GM12873 (cell line): ENCODE results near the gene POFUT2.

Experiments
- TF ChIP-seq, protein P1 (sequence below): IDR thresholded peaks from 2 replicates; pipeline ENCODE4 v1.5.1; 2012; ENCODE audit warnings: low read depth, mild to moderate bottlenecking, moderate library complexity, low read length, control low read depth; ENCODE audit not compliant: insufficient read depth; ENCODE audit errors: missing control alignments

The POFUT2 gene

DNA sequence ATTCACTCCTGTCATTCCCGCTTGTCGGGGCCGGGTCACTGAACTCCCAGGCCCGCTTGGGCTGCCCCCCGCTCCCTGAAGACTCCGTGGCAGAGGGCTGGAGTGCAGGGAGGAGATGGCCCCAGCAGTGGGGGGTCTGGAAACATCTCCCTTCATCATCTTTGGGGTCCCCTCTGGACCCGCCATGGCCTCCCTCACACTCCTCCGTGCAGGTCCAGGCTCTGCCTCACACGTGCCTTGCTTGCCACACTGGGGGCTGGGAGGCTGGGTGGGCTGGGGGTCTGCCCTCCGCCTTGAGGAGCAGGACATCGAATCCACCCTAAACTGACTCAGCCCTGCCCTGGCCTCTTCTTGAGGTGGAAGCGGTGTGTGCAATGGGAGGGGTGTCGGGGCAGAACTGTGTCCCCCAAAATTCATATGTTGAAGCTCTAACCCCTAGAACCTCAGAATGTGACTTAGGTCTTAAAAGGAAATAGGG lies 35.2 kb downstream of the POFUT2 start:
- TF ChIP-seq, protein P1, sequence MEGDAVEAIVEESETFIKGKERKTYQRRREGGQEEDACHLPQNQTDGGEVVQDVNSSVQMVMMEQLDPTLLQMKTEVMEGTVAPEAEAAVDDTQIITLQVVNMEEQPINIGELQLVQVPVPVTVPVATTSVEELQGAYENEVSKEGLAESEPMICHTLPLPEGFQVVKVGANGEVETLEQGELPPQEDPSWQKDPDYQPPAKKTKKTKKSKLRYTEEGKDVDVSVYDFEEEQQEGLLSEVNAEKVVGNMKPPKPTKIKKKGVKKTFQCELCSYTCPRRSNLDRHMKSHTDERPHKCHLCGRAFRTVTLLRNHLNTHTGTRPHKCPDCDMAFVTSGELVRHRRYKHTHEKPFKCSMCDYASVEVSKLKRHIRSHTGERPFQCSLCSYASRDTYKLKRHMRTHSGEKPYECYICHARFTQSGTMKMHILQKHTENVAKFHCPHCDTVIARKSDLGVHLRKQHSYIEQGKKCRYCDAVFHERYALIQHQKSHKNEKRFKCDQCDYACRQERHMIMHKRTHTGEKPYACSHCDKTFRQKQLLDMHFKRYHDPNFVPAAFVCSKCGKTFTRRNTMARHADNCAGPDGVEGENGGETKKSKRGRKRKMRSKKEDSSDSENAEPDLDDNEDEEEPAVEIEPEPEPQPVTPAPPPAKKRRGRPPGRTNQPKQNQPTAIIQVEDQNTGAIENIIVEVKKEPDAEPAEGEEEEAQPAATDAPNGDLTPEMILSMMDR, result no peak

DNA sequence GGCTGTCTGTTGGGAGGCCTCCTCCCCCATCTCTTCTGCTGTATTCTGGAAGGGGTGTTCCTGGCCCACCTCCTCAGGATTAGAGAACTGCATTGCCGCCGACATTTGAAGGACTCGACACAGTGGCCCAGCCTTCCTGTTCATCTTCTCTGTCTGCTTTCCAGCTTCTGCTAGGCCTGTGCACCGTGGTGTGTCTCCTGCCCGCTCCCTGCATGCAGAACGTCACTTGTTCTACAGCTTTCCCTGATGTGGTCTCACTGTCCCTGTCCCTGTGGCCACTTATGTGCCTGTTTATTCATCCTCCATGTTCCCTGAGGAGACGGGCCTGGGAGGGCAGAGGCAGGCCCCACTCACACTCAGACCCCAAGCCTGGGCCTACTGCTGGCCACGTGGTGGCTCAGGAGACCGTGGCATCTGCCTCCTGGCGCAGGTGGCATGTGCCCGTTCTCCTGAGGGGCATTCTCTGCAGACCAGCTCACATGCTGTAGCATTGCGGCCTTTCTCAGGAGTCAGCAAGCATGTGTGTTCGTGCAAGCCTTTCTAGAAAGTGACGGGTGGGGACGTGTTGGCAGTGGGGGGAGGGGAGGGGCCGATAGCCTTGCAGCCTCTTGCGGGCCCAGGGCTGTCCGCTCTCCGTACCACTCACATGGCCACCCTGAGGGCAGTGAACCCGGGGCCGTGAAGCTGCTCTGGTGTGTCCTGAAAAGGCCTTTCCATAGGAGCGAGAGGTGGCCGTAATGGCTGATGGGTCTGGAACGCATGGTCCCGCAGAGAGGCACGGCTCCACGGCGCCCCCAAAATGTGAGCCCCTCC lies 35.9 kb downstream of the POFUT2 start:
- TF ChIP-seq, protein P1, result no peak

DNA sequence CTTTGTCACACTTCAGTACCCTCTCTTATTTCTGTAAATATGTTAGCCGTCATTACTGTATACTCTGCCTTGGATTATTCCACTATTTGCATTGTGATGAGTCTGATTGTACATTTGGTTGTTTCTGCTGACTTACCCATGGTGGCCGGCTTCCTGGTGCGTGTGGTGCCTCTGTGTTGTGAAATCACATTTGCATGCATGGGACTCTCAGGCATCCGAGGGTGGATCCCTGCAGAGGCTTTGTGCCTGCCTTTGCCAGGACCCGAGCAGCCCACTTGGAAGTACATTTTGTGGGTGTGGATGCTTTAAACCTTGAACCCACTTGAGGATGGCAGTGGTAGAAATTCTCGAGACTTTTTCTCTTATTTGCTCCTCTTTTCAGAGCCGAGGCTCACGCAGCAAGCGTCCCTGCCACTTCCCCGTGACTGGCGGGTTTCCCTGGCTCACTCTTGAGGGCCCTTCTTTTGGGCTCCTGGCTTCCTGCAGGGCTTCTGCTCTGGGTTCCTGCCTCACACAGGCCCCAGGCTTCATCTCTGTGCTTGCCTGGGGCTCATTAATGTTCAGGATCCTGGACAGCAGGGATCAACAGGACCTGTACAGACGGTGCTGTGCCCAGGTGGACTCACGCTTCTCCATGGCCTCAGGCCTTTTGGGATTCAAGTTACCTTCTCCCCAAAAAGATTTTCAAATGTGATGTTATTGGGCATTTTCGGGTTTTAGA lies 36.6 kb downstream of the POFUT2 start:
- TF ChIP-seq, protein P1, result no peak

DNA sequence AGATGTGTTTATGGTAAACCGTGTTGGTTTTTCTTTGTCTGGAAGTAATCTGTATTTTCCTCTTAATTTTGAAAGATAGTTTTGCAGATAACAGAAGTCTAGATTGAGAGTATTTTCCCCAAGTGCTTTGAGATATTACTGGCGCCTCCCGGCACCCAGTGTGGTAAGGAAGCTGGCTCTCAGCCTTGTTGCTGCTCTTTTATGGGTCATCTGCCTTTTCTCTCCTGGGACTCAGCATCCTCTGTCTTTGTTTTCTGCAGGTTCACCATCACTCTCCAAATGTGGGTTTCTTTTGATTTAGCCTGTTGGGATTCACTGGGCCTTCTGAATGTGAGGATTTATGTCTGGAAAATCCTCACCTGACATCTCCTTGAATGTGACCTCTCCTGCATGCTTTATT lies 37.4 kb downstream of the POFUT2 start:
- TF ChIP-seq, protein P1, result no peak

DNA sequence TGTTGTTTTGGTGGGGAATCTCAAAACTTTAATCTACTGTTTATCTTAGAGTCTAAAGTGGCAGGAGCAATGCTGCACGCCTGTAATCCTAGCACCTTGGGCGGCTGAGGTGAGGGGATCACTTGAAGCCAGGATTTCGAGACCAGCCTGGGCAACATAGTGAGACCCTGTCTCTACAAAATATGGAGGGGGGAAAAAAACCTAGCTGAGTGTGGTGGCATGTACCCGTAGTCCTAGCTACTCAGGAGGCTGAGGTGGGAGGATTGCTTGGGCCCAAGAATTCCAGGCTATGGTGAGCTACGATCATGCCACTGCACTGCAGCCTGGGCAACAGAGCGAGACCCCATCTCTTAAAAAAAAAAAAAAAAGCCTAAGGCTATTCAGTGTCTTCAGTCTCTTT lies 38.1 kb downstream of the POFUT2 start:
- TF ChIP-seq, protein P1, result no peak

DNA sequence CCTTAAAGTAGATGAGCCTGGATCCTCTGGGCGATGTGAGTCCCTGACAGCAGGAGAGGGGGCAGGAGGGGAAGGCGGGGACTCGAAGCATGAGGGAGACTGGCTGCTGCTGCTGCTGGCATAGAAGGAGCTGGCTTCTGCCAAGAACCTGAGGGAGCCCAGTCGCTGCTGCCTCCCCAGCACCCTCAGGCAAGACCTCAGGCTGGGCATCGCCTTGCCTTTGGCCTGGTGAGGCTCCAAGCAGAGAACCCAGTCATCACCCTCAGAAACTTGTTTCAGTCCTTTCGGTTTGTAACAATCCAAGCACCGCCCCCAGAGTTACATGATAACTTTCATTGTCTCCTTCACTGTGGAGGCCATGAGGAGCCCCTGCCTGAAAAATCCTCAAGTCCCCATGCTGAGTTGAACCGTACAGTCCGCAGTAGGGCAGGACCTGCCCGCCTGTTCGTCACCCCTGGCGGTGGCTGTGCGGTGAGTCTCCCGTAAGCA lies 38.8 kb downstream of the POFUT2 start:
- TF ChIP-seq, protein P1, result no peak

DNA sequence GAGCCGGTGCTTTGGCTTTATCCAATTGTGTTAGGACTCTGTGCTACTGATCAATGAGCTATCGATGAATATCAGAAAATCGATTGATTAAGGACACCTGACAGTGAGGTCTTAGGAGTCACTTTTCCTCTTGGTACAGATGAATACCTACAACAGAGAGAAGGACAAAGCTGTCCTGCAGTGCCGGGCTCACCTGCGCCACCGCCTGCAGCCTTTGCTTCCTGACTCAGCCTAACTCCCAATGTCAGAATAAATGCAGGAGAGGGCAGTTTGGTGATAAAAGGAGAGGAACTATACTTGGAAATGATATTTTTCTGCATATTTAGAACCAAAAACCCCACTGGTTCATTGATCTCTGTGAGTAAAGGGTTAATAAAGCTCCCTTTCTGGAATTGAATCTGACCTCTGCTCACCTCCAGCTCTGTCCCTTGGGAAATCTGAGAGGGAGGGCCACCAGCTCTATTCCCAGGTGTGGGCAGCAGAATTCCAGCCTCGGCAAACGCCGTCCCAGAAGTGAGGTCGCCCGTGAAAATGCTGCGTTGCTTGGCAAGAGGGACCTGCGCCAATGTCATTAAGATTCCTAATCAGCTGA lies 39.3 kb downstream of the POFUT2 start:
- TF ChIP-seq, protein P1, result no peak
